ENCODE measurements around the gene YKT6.

- TF ChIP-seq CTCF (IDR thresholded peaks at IDR 0.05) (no peak), POLR2A (IDR thresholded peaks at IDR 0.05) (no peak)
These were observed 20.1 kb upstream of the YKT6 start for GRCh38 chr7:44180631-44181030.

All from thyroid gland (tissue), 4 donors.